Mucosa of rectum (tissue), 2 donors: ENCODE results near the gene ALG11.

ENCODE experiments used
- H3K27ac ChIP-seq, 2 donors: one replicate each; pipeline ENCODE4 v1.7.0; 2013; ENCODE audit warnings: inconsistent platforms in 2 of 2, low read depth in 2 of 2, low read length in 2 of 2
- H3K27me3 ChIP-seq, 2 donors: one replicate each; pipeline ENCODE4 v1.7.0; 2013; ENCODE audit warnings: low read length in 2 of 2; ENCODE audit not compliant: control insufficient read depth in 2 of 2, insufficient read depth in 2 of 2
- H3K36me3 ChIP-seq, 2 donors: one replicate each; pipeline ENCODE4 v1.7.0; 2013; ENCODE audit warnings: low read length in 2 of 2; ENCODE audit not compliant: control insufficient read depth in 2 of 2, insufficient read depth in 2 of 2
- H3K4me1 ChIP-seq, 2 donors: one replicate each; pipeline ENCODE4 v1.7.0; 2013; ENCODE audit warnings: low read length in 2 of 2, mild to moderate bottlenecking in 1 of 2; ENCODE audit not compliant: control insufficient read depth in 2 of 2, insufficient read depth in 2 of 2
- H3K4me3 ChIP-seq, 2 donors: one replicate each; pipeline ENCODE4 v1.7.0; 2013; ENCODE audit warnings: low read length in 2 of 2
- H3K9ac ChIP-seq, 2 donors: one replicate each; pipeline ENCODE4 v1.7.0; 2013; ENCODE audit warnings: low read length in 2 of 2, low read depth in 1 of 2, mild to moderate bottlenecking in 1 of 2
- H3K9me3 ChIP-seq, 2 donors: one replicate each; pipeline ENCODE4 v1.7.0; 2013; ENCODE audit warnings: low read length in 2 of 2; ENCODE audit not compliant: control insufficient read depth in 2 of 2
- donor health status: healthy.
- donor health status: Normal muscosa, but diverticular disease.

Gene ALG11

GRCh38 chr13:51997641-51998330, 14.4 kb upstream of the ALG11 start:
- H3K9me3 ChIP-seq, result no peaks in the 10 kb centered on the region
- H3K27me3 ChIP-seq, result no peaks in the 10 kb centered on the region
- peaks cover 5 to 19% of the 10 kb centered on the region in 2 donors for H3K4me1 ChIP-seq
- no peak overlapping the region for H3K4me3 ChIP-seq
- H3K27ac ChIP-seq, result no peak overlapping the region
- H3K9ac ChIP-seq, result no peak overlapping the region
- no peaks in the 10 kb centered on the region for H3K36me3 ChIP-seq

- Histone ChIP-seq H3K36me3 (no peaks in the 10 kb centered on the region), H3K4me1 (peaks cover 5 to 19% of the 10 kb centered on the region in 2 donors), H3K4me3 (no peak overlapping the region), H3K9ac (no peak overlapping the region), H3K27ac (no peak overlapping the region), H3K27me3 (no peaks in the 10 kb centered on the region), H3K9me3 (no peaks in the 10 kb centered on the region)
Measured at GRCh38 chr13:51998723-51999509, 13.3 kb upstream of the ALG11 start.

- H3K9ac ChIP-seq, result no peak overlapping the region
- H3K27me3 ChIP-seq, result no peaks in the 10 kb centered on the region
- no peak overlapping the region for H3K4me3 ChIP-seq
- H3K9me3 ChIP-seq, result no peaks in the 10 kb centered on the region
- no peak overlapping the region for H3K27ac ChIP-seq
- no peaks in the 10 kb centered on the region for H3K36me3 ChIP-seq
- H3K4me1 ChIP-seq, result peaks cover 5 to 23% of the 10 kb centered on the region in 2 donors
Measured at GRCh38 chr13:51999510-51999911, 12.7 kb upstream of the ALG11 start.

- Histone ChIP-seq H3K9me3 (no peaks in the 10 kb centered on the region), H3K4me3 (no peak overlapping the region), H3K9ac (no peak overlapping the region), H3K36me3 (no peaks in the 10 kb centered on the region), H3K27ac (no peak overlapping the region), H3K27me3 (no peaks in the 10 kb centered on the region), H3K4me1 (peaks cover 5 to 23% of the 10 kb centered on the region in 2 donors)
Measured at GRCh38 chr13:51999921-52000320, 12.3 kb upstream of the ALG11 start.

GRCh38 chr13:52001120-52001731, 11.0 kb upstream of the ALG11 start:
- no peak overlapping the region for H3K9ac ChIP-seq
- H3K4me1 ChIP-seq, result peaks cover 0 to 12% of the 10 kb centered on the region in 2 donors
- no peaks in the 10 kb centered on the region for H3K9me3 ChIP-seq
- no peaks in the 10 kb centered on the region for H3K27me3 ChIP-seq
- H3K36me3 ChIP-seq, result no peaks in the 10 kb centered on the region
- H3K27ac ChIP-seq, result no peak overlapping the region
- no peak overlapping the region for H3K4me3 ChIP-seq

GRCh38 chr13:52002361-52002760, 9.8 kb upstream of the ALG11 start:
- no peaks in the 10 kb centered on the region for H3K9me3 ChIP-seq
- no peak overlapping the region for H3K4me3 ChIP-seq
- no peaks in the 10 kb centered on the region for H3K36me3 ChIP-seq
- no peak overlapping the region for H3K9ac ChIP-seq
- H3K27me3 ChIP-seq, result no peaks in the 10 kb centered on the region
- H3K27ac ChIP-seq, result no peak overlapping the region
- peaks cover 0 to 10% of the 10 kb centered on the region in 2 donors for H3K4me1 ChIP-seq

GRCh38 chr13:52003541-52003940, 8.7 kb upstream of the ALG11 start:
- H3K9ac ChIP-seq, result no peak overlapping the region
- H3K27ac ChIP-seq, result no peak overlapping the region
- peaks cover 0 to 10% of the 10 kb centered on the region in 2 donors for H3K4me1 ChIP-seq
- no peaks in the 10 kb centered on the region for H3K9me3 ChIP-seq
- no peak overlapping the region for H3K4me3 ChIP-seq
- H3K36me3 ChIP-seq, result no peaks in the 10 kb centered on the region
- no peaks in the 10 kb centered on the region for H3K27me3 ChIP-seq

- Histone ChIP-seq H3K27ac (peak overlapping the region in 1 of 2 donors; percentile 55), H3K4me3 (no peak overlapping the region), H3K4me1 (peaks cover 0 to 10% of the 10 kb centered on the region in 2 donors), H3K36me3 (no peaks in the 10 kb centered on the region), H3K9ac (no peak overlapping the region), H3K27me3 (no peaks in the 10 kb centered on the region), H3K9me3 (no peaks in the 10 kb centered on the region)
Measured at GRCh38 chr13:52004511-52005170, 7.6 kb upstream of the ALG11 start.

GRCh38 chr13:52005841-52006522, 6.2 kb upstream of the ALG11 start:
- H3K27ac ChIP-seq, result no peak overlapping the region

More at GRCh38 chr13:52005841-52006522, 6.2 kb upstream of the ALG11 start:
- Histone ChIP-seq H3K27me3 (no peaks in the 10 kb centered on the region), H3K9ac (no peak overlapping the region), H3K9me3 (no peaks in the 10 kb centered on the region), H3K36me3 (no peaks in the 10 kb centered on the region), H3K4me1 (peaks cover 3 to 13% of the 10 kb centered on the region in 2 donors), H3K4me3 (no peak overlapping the region)
